CD4-positive, CD25-positive, alpha-beta regulatory T cell (primary cell): Measurements from ENCODE around the gene UBLCP1. TPM values are rescaled to one million over a fixed set of nuclear protein-coding genes. Genes with fewer than 3 reads are reported as not detected.
"Not testable (repeated sequence)": the region's sequence is repeated elsewhere in the genome, so short reads cannot be mapped to it uniquely, and the experiment has no call there.

Experiments used
- ATAC-seq, 2 donors: fragments of 150-1000 bp; cut with Tn5 transposase; one replicate each; pipeline ENCODE4 v1.10.0; 2021; ENCODE audit warnings: low read depth in 2 of 2, moderate number of reproducible peaks in 2 of 2, moderate library complexity in 1 of 2
- DNase-seq, 3 donors: peaks; one replicate each; pipeline versions ENCODE4 v3.0.0 to v3.0.0-alpha.2; 2012 to 2022; ENCODE audit warnings: mixed read lengths in 1 of 3
- H3K27ac ChIP-seq: one replicate; pipeline ENCODE4 v1.7.0; 2013; ENCODE audit warnings: mild to moderate bottlenecking, low read length; ENCODE audit not compliant: insufficient read depth, poor library complexity, severe bottlenecking
- H3K27me3 ChIP-seq: one replicate; pipeline ENCODE4 v1.7.0; 2013; ENCODE audit warnings: low read length; ENCODE audit not compliant: control insufficient read depth, insufficient read depth
- H3K36me3 ChIP-seq: one replicate; pipeline ENCODE4 v1.7.0; 2013; ENCODE audit warnings: mild to moderate bottlenecking, low read length, moderate library complexity; ENCODE audit not compliant: control insufficient read depth, insufficient read depth
- H3K4me1 ChIP-seq: 2 replicates; pipeline ENCODE4 v1.7.0; 2013; ENCODE audit warnings: mild to moderate bottlenecking, low read length; ENCODE audit not compliant: insufficient read depth, control insufficient read depth, poor library complexity, severe bottlenecking
- H3K4me3 ChIP-seq: one replicate; pipeline ENCODE4 v1.7.0; 2013; ENCODE audit warnings: low read depth, mild to moderate bottlenecking, low read length, moderate library complexity
- H3K9me3 ChIP-seq, 2 experiments: 1 replicate in 1 of 2; 2 replicates in 1 of 2; pipeline ENCODE4 v1.7.0; 2013; ENCODE audit warnings: low read length in 2 of 2, mild to moderate bottlenecking in 1 of 2, moderate library complexity in 1 of 2; ENCODE audit not compliant: control insufficient read depth in 2 of 2
- H3K27ac Mint-ChIP-seq, 3 donors: one replicate each; pipeline ENCODE4 v1.8.0; 2020 to 2022; ENCODE audit warnings: mild to moderate bottlenecking in 3 of 3, mixed read lengths in 3 of 3, moderate library complexity in 2 of 3
- H3K27me3 Mint-ChIP-seq: one replicate; pipeline ENCODE4 v1.8.0; 2022; ENCODE audit warnings: mild to moderate bottlenecking, mixed read lengths
- H3K36me3 Mint-ChIP-seq: one replicate; pipeline ENCODE4 v1.8.0; 2020; ENCODE audit warnings: mixed read lengths
- H3K4me1 Mint-ChIP-seq, 4 donors: one replicate each; pipeline ENCODE4 v1.8.0; 2020 to 2022; ENCODE audit warnings: mixed read lengths in 4 of 4, mild to moderate bottlenecking in 1 of 4
- H3K4me3 Mint-ChIP-seq, 4 donors: one replicate each; pipeline ENCODE4 v1.8.0; 2020 to 2022; ENCODE audit warnings: mild to moderate bottlenecking in 4 of 4, mixed read lengths in 4 of 4, moderate library complexity in 3 of 4
- H3K9me3 Mint-ChIP-seq, 7 donors: one replicate each; pipeline ENCODE4 v1.8.0; 2020 to 2022; ENCODE audit warnings: mixed read lengths in 7 of 7, mild to moderate bottlenecking in 3 of 7, moderate library complexity in 2 of 7
- polyA plus RNA-seq, 4 donors: library from polyadenylated mRNA; unstranded; fragments of 300-500 nt; fragmentation: Illumina TruSeq; gene quantifications; one replicate each; pipeline ENCODE4 v1.2.3, GENCODE V29; 2021
- total RNA-seq: library from RNA; stranded (reverse); gene quantifications from one replicate; pipeline ENCODE4 v1.2.3, GENCODE V29; 2022

The UBLCP1 gene
- total and polyA plus RNA-seq, 5 donors from 2014 or later: 20.5 to 66.1 (median 56.5) TPM

DNA sequence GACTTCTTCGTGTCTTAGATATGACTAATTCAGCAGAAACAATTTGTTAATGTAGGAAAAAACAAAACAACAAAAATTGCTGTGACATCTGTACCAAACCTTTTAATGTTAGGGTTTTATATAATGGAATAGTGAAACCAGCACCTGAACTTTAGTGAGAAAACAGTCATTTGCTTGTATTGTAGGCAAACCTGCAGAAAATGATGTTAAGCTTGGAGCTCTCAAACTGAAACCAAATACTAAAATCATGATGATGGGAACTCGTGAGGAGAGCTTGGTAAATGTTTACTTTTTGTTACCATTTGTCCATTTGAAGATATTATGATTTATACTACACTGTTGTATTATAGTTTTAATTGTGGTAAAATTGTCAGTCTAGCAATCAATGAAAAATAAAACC lies 6.6 kb downstream of the UBLCP1 start:
- Histone ChIP-seq H3K27ac (no peak overlapping the region), H3K27me3 (no peaks in the 10 kb centered on the region), H3K36me3 (peaks cover 69% of the 10 kb centered on the region), H3K4me3 (peak overlapping the region; percentile 12), H3K9me3 (peaks cover 0 to 8% of the 10 kb centered on the region in 2 experiments), H3K4me1 (peaks cover 3% of the 10 kb centered on the region)
- Mint-ChIP-seq H3K27ac (peak overlapping the region in 2 of 3 donors; percentile 7 to 38), H3K27me3 (no peaks in the 10 kb centered on the region), H3K9me3 (peaks cover 0 to 6% (median 4%) of the 10 kb centered on the region in 7 donors), H3K4me1 (peaks cover 16 to 54% (median 33%) of the 10 kb centered on the region in 4 donors), H3K4me3 (peak overlapping the region in 1 of 4 donors; percentile 3), H3K36me3 (peaks cover 42% of the 10 kb centered on the region)
- DNase-seq (peak in 1 of 3 donors; percentile 16), ATAC-seq (no peak)

DNA sequence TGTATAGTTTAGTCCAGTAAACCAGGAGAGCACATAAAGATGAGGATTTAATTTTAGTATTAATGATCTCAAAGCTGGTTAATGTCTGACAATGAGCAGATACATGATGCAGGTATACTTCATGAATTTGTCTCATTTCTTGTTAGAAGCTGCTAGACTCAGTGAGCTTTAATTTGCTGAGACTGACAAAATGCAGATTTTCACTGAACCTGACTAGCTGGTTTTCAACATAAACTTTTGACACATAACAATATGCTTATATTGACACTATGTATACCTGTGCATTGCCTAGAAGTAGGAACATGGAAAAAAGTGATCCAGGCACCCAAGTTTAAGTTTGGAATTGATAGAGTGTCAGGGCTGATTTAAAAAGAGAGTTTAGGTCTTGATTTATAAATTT lies 10.8 kb downstream of the UBLCP1 start:
- H3K27me3 Mint-ChIP-seq: no peaks in the 10 kb centered on the region
- H3K4me1 ChIP-seq: peaks cover 3% of the 10 kb centered on the region
- ATAC-seq: no peak
- H3K27ac Mint-ChIP-seq: no peak overlapping the region
- H3K4me3 Mint-ChIP-seq: no peak overlapping the region
- no peak overlapping the region for H3K27ac ChIP-seq
- peaks cover 33% of the 10 kb centered on the region for H3K36me3 Mint-ChIP-seq
- H3K36me3 ChIP-seq: peaks cover 62% of the 10 kb centered on the region
- peaks cover 18 to 43% (median 23%) of the 10 kb centered on the region in 4 donors for H3K4me1 Mint-ChIP-seq
- H3K4me3 ChIP-seq: no peak overlapping the region
- no peaks in the 10 kb centered on the region for H3K27me3 ChIP-seq
- H3K9me3 Mint-ChIP-seq: no peaks in the 10 kb centered on the region
- H3K9me3 ChIP-seq: no peaks in the 10 kb centered on the region
- DNase-seq: no peak

DNA sequence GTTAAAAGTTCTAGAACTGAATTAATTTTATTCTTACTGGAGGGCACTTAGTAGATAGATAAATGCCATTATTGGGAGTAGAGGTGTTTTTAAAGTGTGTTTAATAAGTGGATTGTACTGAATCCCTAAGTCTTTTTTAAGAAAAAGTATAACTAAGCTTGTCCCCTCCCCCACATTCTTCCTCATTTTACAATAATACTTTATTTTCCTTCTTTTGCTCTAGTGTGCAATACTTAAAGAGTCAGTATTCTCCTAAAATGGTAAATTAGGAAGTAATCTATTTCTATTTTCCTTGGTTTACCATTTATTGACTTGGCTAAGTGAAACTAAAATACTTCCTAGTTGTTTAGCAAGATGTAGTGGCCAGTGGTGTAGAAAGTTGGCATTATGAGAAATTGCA lies 11.6 kb downstream of the UBLCP1 start:
- Mint-ChIP-seq H3K27me3 (no peaks in the 10 kb centered on the region), H3K4me3 (no peak overlapping the region), H3K4me1 (peaks cover 11 to 36% (median 18%) of the 10 kb centered on the region in 4 donors), H3K27ac (no peak overlapping the region), H3K9me3 (no peaks in the 10 kb centered on the region), H3K36me3 (peaks cover 38% of the 10 kb centered on the region)
- Histone ChIP-seq H3K36me3 (peaks cover 63% of the 10 kb centered on the region), H3K9me3 (no peaks in the 10 kb centered on the region), H3K27ac (no peak overlapping the region), H3K4me3 (no peak overlapping the region), H3K4me1 (peaks cover 3% of the 10 kb centered on the region), H3K27me3 (no peaks in the 10 kb centered on the region)
- DNase-seq (no peak), ATAC-seq (no peak)

DNA sequence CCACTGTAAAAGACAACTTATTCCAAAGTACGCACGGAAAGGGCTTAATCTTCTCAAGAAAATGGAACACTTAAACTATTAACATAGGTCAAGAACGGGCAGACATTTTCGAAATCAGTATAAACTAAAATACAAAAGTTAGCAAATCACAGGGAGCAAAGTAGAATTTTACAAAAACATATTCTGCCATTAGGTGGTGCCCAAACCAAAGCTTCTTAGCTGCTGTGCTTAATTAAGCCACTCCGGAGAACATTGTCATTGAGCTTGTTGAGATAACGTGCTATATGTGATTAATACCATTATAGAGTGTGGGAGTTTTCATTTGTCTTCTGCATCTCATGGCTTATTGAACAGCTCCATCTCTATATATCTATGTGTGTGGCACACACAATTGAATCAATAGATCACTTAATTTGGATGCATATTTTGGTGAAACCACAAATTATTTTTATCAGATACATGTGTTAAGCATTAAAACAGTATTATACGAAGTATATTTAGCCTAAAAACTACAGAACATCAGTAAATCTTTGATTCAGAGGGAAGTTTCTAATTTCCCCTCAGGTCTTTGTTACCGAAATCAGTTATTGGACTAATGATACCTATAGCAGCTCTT lies 23.4 kb downstream of the UBLCP1 start:
- Mint-ChIP-seq H3K4me1 (peaks cover 0 to under 1% (median 0%) of the 10 kb centered on the region in 4 donors), H3K27me3 (no peaks in the 10 kb centered on the region), H3K36me3 (peaks cover 9% of the 10 kb centered on the region), H3K9me3 (no peaks in the 10 kb centered on the region), H3K4me3 (no peak overlapping the region), H3K27ac (peak overlapping the region in 1 of 3 donors; percentile 12)
- Histone ChIP-seq H3K27me3 (no peaks in the 10 kb centered on the region), H3K36me3 (peaks cover 30% of the 10 kb centered on the region), H3K4me3 (no peak overlapping the region), H3K27ac (no peak overlapping the region), H3K4me1 (no peaks in the 10 kb centered on the region), H3K9me3 (no peaks in the 10 kb centered on the region)
- peak in 2 of 3 donors; percentile 35 to 58 for DNase-seq
- ATAC-seq: no peak

DNA sequence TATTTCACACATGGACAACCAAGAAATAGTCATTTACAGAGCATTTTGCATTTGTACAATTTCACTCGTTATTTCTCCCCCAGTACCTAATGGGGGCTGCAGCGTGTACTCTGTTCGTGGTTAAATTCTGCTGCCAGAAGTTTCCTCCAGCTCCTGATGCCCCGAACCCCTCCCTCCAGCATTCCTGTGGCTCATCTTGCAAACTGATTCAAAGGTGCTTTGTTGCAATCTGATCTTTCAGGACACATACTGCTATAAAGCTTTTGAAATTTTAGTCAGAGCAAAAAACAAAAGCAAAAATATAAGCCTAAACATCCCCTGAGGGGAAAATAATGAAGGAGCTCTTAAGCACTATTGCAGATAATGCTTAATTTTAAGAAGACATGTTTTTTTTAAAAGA lies 27.7 kb downstream of the UBLCP1 start:
- H3K27ac Mint-ChIP-seq: no peak overlapping the region
- Histone ChIP-seq H3K27ac (no peak overlapping the region), H3K27me3 (no peaks in the 10 kb centered on the region), H3K4me3 (no peak overlapping the region), H3K4me1 (no peaks in the 10 kb centered on the region), H3K36me3 (peaks cover 3% of the 10 kb centered on the region), H3K9me3 (no peaks in the 10 kb centered on the region)
- DNase-seq (no peak), ATAC-seq (no peak)
- no peaks in the 10 kb centered on the region for H3K4me1 Mint-ChIP-seq
- H3K9me3 Mint-ChIP-seq: no peaks in the 10 kb centered on the region
- H3K4me3 Mint-ChIP-seq: no peak overlapping the region
- H3K27me3 Mint-ChIP-seq: no peaks in the 10 kb centered on the region
- no peaks in the 10 kb centered on the region for H3K36me3 Mint-ChIP-seq

DNA sequence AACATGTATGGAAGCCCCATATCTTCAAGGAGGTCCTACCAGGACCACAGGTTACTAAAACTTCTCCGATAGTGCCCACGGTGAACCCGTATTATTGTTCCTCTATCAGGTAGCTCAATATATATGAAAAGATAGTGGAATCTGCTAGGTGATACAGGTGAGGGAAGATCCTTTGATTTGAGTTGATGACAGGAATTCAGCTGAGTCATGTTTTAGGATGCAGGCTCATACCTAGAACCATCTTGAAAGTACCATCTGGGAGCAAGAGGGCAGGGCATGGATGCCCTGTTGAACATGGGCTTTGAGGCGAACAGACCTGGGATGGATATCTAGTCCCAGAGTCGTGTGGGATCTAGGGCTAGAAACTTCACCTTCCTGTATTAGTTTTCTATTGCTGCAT lies 31.8 kb downstream of the UBLCP1 start:
- Histone ChIP-seq H3K27me3 (peaks cover 3% of the 10 kb centered on the region), H3K27ac (no peak overlapping the region), H3K36me3 (no peaks in the 10 kb centered on the region), H3K4me1 (no peaks in the 10 kb centered on the region), H3K4me3 (no peak overlapping the region), H3K9me3 (peaks cover 2 to 16% of the 10 kb centered on the region in 2 experiments)
- no peaks in the 10 kb centered on the region for H3K4me1 Mint-ChIP-seq
- DNase-seq: no peak
- no peak overlapping the region for H3K27ac Mint-ChIP-seq
- no peaks in the 10 kb centered on the region for H3K36me3 Mint-ChIP-seq
- peaks cover 0 to 13% (median 8%) of the 10 kb centered on the region in 7 donors for H3K9me3 Mint-ChIP-seq
- H3K4me3 Mint-ChIP-seq: no peak overlapping the region
- no peak for ATAC-seq
- no peaks in the 10 kb centered on the region for H3K27me3 Mint-ChIP-seq

DNA sequence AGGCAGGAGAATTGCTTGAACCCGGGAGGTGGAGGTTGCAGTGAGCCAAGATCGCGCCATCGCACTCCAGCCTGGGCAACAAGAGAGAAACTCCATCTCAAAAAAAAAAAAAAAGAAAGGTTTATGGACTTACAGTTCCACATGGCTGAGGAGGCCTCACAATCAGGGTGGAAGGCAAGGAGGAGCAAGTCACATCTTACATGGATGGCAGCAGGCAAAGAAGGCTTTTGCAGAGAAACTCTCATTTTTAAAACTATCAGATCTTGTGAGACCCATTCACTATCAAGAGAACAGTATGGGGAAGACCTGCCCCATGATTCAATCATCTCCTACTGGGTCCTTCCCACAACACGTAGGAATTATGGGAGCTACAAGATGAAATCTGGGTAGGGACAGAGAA lies 34.2 kb downstream of the UBLCP1 start:
- H3K27ac ChIP-seq, H3K4me1 ChIP-seq, H3K36me3 Mint-ChIP-seq, H3K4me3 ChIP-seq, H3K36me3 ChIP-seq, H3K27me3 ChIP-seq, H3K4me1 Mint-ChIP-seq, ATAC-seq, H3K27ac Mint-ChIP-seq, DNase-seq, H3K27me3 Mint-ChIP-seq: not testable (repeated sequence)
- peaks cover 11 to 28% of the 10 kb centered on the region in 2 experiments for H3K9me3 ChIP-seq
- Mint-ChIP-seq H3K9me3 (peaks cover 0 to 24% (median 18%) of the 10 kb centered on the region in 7 donors), H3K4me3 (peak overlapping the region in 1 of 4 donors; percentile 38)

DNA sequence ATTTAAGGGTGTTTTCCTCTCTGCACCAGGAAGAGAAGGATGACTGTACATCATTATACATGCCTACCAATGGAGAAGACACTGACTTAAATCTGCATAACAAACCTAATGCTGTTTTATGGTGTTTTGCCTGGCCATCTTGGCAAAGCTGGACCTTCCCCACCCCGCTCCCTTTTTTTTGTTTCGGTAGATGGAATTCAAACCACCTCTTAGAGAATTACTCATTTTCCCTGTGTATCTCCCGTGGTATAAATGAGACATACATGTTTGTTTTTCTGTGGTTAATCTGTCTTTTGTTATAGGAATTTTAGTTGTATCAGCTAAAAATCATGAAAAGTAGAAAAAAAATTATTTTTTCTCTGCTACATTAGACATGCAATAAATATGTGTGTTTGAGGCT lies 38.4 kb downstream of the UBLCP1 start:
- Mint-ChIP-seq H3K9me3 (peaks cover 2 to 33% (median 17%) of the 10 kb centered on the region in 7 donors), H3K4me1 (no peaks in the 10 kb centered on the region), H3K36me3 (no peaks in the 10 kb centered on the region), H3K27ac (no peak overlapping the region), H3K4me3 (no peak overlapping the region), H3K27me3 (peaks cover 32% of the 10 kb centered on the region)
- Histone ChIP-seq H3K9me3 (peaks cover 14 to 37% of the 10 kb centered on the region in 2 experiments), H3K27ac (no peak overlapping the region), H3K4me1 (no peaks in the 10 kb centered on the region), H3K27me3 (peaks cover 10% of the 10 kb centered on the region), H3K4me3 (no peak overlapping the region), H3K36me3 (no peaks in the 10 kb centered on the region)
- ATAC-seq: no peak
- no peak for DNase-seq
